Measurements from ENCODE around the gene ATP2A3.

Gene ATP2A3

DNA sequence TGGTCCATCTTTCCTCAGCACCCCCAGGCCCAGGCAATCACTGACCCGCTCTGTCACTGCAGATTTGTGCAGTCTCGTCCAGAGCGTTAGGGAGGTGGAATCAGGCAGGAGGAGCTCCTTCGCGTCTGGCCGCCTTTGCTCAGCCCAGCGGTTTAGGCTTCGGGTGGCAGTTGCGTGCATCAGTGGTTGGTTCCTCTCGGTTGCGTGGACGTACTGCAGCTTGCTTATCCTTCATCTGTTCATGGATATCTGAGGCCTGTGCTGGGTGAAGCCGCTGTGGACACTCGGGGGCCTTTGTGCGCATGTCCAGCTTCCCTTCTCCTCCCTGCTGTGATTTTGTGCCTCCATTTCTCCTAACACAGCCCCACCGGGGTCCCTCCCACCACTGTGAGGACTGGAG, 43.2 kb downstream of the ATP2A3 start:
- Histone ChIP-seq H3K9me2 (ENCODE audit: low read depth, low read length) (no peaks in the 10 kb centered on the region), H4K20me1 (ENCODE audit: insufficient read depth, low read length) (no peaks in the 10 kb centered on the region), H2AFZ (ENCODE audit: low read length) (no peak overlapping the region), H3K27me3 (ENCODE audit: insufficient read depth, low read length) (peaks cover 6% of the 10 kb centered on the region; the same call in 1 of the 2 replicates), H3K4me1 (ENCODE audit: insufficient read depth, low read length, severe bottlenecking) (peaks cover 20% of the 10 kb centered on the region), H3K9ac (ENCODE audit: low read length) (no peak overlapping the region), H3K4me3 (ENCODE audit: low read depth, low read length, poor library complexity, severe bottlenecking) (no peak overlapping the region), H3K36me3 (ENCODE audit: insufficient read depth, low read length) (peaks cover 19% of the 10 kb centered on the region), H3K79me2 (ENCODE audit: insufficient read depth, low read length) (no peaks in the 10 kb centered on the region), H3K27ac (ENCODE audit: low read depth, low read length, poor library complexity, severe bottlenecking) (no peak overlapping the region), H3K4me2 (ENCODE audit: low read length) (no peak overlapping the region), H3F3A (ENCODE audit: insufficient read depth, low read length) (no peaks in the 10 kb centered on the region), H3K9me3 (ENCODE audit: low read length) (no peaks in the 10 kb centered on the region)
- TF ChIP-seq, protein P1, sequence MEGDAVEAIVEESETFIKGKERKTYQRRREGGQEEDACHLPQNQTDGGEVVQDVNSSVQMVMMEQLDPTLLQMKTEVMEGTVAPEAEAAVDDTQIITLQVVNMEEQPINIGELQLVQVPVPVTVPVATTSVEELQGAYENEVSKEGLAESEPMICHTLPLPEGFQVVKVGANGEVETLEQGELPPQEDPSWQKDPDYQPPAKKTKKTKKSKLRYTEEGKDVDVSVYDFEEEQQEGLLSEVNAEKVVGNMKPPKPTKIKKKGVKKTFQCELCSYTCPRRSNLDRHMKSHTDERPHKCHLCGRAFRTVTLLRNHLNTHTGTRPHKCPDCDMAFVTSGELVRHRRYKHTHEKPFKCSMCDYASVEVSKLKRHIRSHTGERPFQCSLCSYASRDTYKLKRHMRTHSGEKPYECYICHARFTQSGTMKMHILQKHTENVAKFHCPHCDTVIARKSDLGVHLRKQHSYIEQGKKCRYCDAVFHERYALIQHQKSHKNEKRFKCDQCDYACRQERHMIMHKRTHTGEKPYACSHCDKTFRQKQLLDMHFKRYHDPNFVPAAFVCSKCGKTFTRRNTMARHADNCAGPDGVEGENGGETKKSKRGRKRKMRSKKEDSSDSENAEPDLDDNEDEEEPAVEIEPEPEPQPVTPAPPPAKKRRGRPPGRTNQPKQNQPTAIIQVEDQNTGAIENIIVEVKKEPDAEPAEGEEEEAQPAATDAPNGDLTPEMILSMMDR (IDR thresholded peaks at IDR 0.05; ENCODE audit: low read length), result no peak
- TF ChIP-seq EZH2 (IDR thresholded peaks at IDR 0.05; ENCODE audit: borderline replicate concordance, low read length), result no peak

DNA sequence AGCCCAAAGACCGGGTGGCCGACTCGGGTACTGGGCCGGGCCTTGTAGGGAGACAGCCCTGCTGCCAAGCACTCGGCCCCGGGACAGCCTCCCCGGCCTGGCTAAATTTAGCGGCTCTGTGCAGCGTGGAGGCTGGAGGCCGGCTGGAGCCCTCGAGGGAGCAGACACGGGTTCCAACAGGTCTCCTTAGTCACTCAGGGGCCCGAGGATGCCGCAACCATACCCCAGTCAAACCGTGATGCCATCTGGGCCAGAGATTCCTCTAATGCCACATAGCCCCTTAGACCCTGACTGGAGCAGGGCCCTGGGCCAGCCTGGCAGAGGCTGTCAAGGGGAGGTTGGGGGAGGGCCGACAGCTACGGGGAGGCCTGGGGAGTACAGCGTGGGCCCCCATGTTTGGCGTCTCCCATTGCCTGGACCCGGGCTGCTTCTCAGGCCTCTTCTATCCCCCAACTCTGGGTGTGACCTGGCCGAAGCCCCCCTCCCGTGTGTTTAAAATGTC, 45.1 kb downstream of the ATP2A3 start:
- no peak overlapping the region for H3K9ac ChIP-seq (ENCODE audit: low read length)
- no peaks in the 10 kb centered on the region for H3K79me2 ChIP-seq (ENCODE audit: insufficient read depth, low read length)

DNA sequence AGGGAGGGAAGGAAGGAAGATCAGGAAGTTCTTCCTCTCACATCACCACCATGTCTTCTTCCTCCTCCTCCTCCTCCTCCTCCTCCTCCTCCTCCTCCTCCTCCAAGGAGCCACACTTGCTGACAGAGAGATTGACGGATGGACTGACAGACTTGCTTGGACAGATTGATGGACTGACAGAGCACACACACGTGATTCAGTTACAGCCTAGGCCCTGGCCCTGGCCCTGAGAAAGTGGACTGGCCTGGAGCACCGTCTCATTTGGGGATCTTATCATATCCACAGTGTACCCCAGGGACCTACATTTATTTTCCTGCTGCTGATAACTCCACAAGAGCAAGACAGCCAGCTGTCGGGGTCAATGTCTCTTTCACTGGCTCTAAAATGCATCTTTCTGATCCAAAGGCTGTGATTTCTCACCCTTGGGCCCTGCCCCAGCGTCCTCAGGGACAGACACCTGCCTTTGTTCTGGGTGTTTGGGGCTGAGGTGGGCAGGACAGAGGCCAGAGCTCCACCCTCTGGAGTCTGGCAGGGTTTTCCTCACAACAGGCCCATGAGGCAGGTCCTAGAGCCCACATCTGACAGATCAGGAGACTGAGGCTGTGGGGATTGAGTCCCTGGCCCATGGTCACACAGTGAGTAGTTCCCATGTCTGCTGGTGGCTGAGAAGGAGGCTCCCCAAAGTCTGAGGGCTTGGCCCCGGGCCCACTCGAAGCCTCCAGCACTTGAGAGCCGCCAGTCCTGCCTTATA, 45.7 kb downstream of the ATP2A3 start:
- H2AFZ ChIP-seq (ENCODE audit: low read length), result no peak overlapping the region

More for the DNA sequence above, 45.1 kb downstream of the ATP2A3 start:
- H3K9me3 ChIP-seq (ENCODE audit: low read length), result no peaks in the 10 kb centered on the region
- no peaks in the 10 kb centered on the region for H3F3A ChIP-seq (ENCODE audit: insufficient read depth, low read length)
- peaks cover 24% of the 10 kb centered on the region for H3K4me1 ChIP-seq (ENCODE audit: insufficient read depth, low read length, severe bottlenecking)
- H3K4me3 ChIP-seq (ENCODE audit: low read depth, low read length, poor library complexity, severe bottlenecking), result no peak overlapping the region
- H3K27ac ChIP-seq (ENCODE audit: low read depth, low read length, poor library complexity, severe bottlenecking), result no peak overlapping the region
- H4K20me1 ChIP-seq (ENCODE audit: insufficient read depth, low read length), result no peaks in the 10 kb centered on the region
- H3K36me3 ChIP-seq (ENCODE audit: insufficient read depth, low read length), result peaks cover under 1% of the 10 kb centered on the region
- no peak overlapping the region for H2AFZ ChIP-seq (ENCODE audit: low read length)
- H3K9me2 ChIP-seq (ENCODE audit: low read depth, low read length), result no peaks in the 10 kb centered on the region
- peaks cover 6% of the 10 kb centered on the region; the same call in 1 of the 2 replicates for H3K27me3 ChIP-seq (ENCODE audit: insufficient read depth, low read length)
- TF ChIP-seq, protein P1 (IDR thresholded peaks at IDR 0.05; ENCODE audit: low read length), result no peak
- TF ChIP-seq EZH2 (IDR thresholded peaks at IDR 0.05; ENCODE audit: borderline replicate concordance, low read length), result no peak
- no peak overlapping the region for H3K4me2 ChIP-seq (ENCODE audit: low read length)

More for the DNA sequence above, 45.7 kb downstream of the ATP2A3 start:
- H3K4me2 ChIP-seq (ENCODE audit: low read length), result no peak overlapping the region
- H3F3A ChIP-seq (ENCODE audit: insufficient read depth, low read length), result no peaks in the 10 kb centered on the region
- H3K27ac ChIP-seq (ENCODE audit: low read depth, low read length, poor library complexity, severe bottlenecking), result no peak overlapping the region
- H3K9ac ChIP-seq (ENCODE audit: low read length), result no peak overlapping the region
- H3K4me3 ChIP-seq (ENCODE audit: low read depth, low read length, poor library complexity, severe bottlenecking), result no peak overlapping the region
- no peaks in the 10 kb centered on the region for H4K20me1 ChIP-seq (ENCODE audit: insufficient read depth, low read length)
- peaks cover 30% of the 10 kb centered on the region for H3K4me1 ChIP-seq (ENCODE audit: insufficient read depth, low read length, severe bottlenecking)
- TF ChIP-seq, protein P1 (IDR thresholded peaks at IDR 0.05; ENCODE audit: low read length), result no peak
- TF ChIP-seq EZH2 (IDR thresholded peaks at IDR 0.05; ENCODE audit: borderline replicate concordance, low read length), result no peak
- H3K79me2 ChIP-seq (ENCODE audit: insufficient read depth, low read length), result no peaks in the 10 kb centered on the region
- H3K9me2 ChIP-seq (ENCODE audit: low read depth, low read length), result no peaks in the 10 kb centered on the region
- H3K36me3 ChIP-seq (ENCODE audit: insufficient read depth, low read length), result no peaks in the 10 kb centered on the region
- H3K9me3 ChIP-seq (ENCODE audit: low read length), result no peaks in the 10 kb centered on the region
- H3K27me3 ChIP-seq (ENCODE audit: insufficient read depth, low read length), result peaks cover 6% of the 10 kb centered on the region; the same call in 1 of the 2 replicates

Measured in OCI-LY1 (cell line).